HG02763 (cell line): ENCODE measurements around the gene CCNDBP1.
"Not testable (repeated sequence)": the region's sequence is repeated elsewhere in the genome, so short reads cannot be mapped to it uniquely, and the experiment has no call there.

ENCODE experiments used
- ATAC-seq: cut with Tn5 transposase; IDR thresholded peaks from one replicate; pipeline ENCODE4 v1.9.1; 2021; ENCODE audit warnings: mild to moderate bottlenecking, moderate library complexity; ENCODE audit not compliant: unreplicated experiment

The CCNDBP1 gene

GRCh38 chr15:43193710-43194109, 8.5 kb downstream of the CCNDBP1 start:
- no peak for ATAC-seq

GRCh38 chr15:43194795-43195194, 9.6 kb downstream of the CCNDBP1 start:
- no peak for ATAC-seq

DNA sequence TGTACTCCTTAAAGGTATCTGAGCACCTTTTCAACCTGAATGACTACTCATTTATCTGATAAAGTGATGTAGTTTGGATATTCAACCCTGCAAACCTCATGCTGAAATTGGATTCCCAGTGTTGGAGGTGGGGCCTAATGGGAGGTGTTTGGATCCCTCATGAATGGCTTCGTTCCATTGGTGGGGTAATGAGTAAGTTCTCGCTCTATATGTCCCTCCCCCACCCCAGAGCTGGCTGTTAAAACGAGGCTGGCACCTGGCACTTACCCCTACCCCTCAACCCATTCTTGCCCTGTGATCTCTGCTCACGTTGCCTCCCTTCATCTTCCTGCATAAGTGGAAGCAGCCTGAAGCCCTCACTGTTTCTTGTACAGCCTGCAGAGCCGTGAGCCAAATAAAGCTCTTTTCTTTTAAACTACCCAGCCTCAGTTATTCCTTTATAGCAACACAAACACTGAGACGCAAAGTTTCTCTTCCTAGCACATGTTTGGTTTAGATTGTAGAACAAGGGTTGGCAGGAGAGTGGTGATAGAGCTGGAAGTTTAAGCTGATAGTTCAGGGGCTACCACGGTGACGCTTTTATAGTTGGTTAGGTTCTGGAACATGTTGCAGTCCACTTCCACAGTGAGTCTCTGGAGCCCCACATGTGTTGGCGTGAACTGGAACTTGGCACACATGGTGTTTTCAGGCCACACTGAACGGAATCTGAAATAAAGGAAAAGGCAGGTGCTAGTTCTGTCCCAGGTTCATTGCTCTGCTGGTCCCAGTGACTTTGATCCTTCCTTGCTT, 11.8 kb downstream of the CCNDBP1 start:
- ATAC-seq = no peak

- ATAC-seq = not testable (repeated sequence)
Measured at GRCh38 chr15:43197773-43198172, 12.6 kb downstream of the CCNDBP1 start.

- not testable (repeated sequence) for ATAC-seq
Measured at GRCh38 chr15:43198556-43198955, 13.4 kb downstream of the CCNDBP1 start.

GRCh38 chr15:43198992-43199391, 13.8 kb downstream of the CCNDBP1 start:
- no peak for ATAC-seq

GRCh38 chr15:43199945-43200488, 14.8 kb downstream of the CCNDBP1 start:
- no peak for ATAC-seq

DNA sequence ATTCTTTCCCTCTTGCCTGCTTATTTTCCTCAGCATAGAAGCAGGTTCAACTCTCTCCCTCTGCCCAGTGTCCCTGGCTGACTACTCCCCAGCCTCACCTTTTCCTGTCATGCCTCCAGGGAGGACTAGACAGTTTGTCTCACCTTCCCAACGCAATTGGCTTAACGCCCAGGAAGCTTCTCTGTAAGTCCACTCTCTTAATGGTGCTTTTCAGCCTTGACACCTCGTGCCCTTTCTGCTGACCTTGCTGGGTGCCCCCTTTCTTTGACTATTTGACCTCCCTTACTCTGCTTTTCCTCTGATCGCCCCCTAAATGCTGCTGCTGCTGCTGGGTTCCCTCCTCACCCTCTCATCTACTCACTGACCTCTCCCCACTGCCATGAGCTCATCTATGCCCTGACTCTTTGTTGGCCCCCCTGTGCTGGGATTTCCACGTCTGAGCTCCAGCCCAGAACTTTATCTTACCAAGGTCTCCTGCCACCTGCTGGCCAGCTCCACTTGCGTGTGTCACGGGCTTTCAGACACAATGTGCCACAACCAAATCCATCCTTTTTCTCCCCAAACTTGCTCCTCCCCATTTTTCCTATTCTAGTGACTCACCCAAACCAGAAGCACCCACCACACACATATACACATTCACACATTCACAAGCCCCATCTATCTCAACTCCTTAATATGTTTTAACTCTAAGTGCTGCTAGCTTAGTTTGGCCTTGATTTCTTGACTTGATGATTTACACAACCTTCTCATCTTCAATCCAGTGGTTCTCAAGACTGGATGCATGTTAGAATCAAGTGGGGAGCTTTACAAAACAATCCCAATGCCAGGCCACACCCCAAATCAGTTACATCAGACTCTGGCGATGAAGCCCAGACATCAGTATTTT, 19.1 kb downstream of the CCNDBP1 start:
- no peak for ATAC-seq

DNA sequence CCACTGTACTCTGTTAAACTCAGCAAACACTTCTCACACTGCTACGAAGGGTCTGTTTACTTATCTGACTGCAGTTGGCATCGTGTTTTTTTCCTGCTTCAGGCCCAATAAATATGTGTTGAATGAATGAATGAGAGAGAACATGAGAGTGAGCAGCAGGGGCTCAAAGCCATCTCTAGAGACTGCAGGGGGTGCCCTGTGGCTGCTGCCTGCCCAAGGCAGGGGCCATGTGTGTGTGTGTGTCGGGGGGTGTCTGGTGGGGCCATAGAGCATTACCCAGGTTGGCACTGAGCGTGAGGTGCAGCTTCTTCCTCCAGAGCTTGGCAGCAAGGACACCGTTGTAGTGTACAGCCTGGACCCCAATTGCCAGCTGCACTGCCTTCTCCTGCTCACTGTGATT, 20.9 kb downstream of the CCNDBP1 start:
- no peak for ATAC-seq

DNA sequence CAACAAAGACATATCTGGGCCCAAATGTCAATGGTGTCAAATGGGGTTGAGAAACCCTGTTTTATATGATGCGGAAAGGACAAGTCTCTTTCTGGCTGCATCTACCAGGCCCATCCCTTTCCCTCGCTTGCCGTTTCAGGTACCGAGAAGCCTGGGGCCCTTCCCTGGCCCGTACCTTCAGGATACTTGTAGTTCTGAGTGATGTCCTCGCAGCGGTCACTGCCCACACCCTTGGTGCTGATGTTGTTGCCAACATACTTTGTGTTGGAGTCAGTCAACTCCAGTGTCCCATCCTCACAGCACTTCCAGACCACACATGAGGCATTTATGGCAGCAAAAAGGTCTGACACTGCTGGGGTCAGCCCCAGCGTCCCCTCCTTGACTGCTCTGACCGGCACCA, 21.8 kb downstream of the CCNDBP1 start:
- ATAC-seq = no peak

- no peak for ATAC-seq
Measured at GRCh38 chr15:43208052-43209002, 23.1 kb downstream of the CCNDBP1 start.

DNA sequence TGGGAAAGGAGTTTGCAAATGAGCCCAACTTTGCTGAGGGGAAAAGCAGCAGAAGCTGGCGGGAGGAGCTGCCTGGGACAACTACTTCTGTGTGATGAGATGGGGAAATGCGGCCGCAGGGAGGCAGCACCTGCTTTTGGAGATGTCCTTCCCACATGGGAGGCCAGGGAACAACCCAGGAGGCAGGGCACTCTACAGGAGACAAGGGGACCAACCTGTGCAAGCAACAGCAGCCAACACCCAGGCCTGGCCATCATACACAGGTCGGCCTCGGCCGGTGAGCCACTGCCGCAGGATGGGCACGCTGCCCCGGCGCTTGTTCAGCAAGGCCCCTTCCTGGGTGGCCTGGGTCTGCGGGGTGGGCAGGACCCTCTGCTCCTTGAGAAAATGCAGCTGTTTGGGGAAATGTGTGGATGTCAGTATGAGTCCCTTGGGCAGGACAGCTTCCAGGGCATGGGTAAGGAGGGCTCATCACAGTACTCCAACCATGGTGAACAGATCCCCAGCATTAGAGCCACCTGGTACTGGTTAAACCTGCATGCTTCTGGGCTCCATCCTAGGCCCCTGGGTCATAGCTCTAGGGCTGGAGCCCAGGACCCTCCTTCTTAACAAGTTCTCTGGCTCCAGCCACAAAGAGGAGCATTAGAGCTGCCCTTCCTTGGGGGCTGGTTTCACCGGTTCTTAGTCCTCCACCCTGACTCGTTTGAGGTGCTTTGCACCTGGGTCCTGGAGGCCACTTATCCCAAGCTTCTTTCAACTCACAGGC, 24.0 kb downstream of the CCNDBP1 start:
- ATAC-seq = no peak

DNA sequence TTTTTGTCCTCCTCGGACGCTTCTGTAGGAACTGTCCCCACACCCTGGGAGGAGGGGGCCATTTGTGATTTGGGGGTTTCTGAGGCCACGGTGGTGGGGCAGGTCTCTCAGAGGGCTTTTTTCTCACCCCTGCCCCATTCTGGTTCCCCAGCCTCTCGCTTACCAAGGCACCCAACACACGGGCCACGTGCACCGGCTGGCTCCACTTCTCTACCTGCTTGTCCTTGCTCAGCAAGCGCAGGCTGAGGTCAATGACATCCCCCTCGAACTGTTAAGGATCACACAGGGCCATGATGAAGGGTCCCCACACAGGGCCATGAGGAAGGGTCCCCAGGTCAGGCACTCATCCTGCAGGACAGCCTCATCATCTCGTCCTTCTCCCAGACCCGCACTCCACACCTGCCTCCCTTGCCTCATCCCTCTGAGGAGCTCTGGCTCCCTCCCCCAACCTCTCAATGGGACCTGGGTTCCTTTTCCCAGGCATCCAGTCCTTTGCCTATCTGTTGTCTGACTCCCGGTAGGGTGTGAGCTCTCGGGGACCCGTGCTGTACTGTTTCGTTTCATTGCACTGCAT, 25.1 kb downstream of the CCNDBP1 start:
- no peak for ATAC-seq

DNA sequence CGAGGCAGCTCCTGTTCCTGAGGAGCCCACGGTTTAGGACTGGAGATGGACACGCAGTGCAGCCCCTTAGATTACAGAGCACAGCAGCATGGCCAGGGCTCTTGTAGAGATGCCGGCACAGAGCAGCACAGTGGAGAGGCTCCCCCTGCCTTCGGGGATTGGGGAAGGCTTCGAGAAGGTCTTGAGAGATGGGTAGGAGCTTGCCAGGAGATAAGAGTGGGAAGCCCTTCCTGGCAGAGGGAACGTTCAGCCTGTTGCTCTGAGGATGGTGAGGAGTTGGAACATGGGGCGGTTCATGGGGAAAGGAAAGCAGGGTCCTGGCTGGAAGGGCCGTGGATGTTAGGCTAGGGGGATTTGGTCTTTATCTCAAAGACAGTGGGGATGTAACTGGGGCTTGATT, 25.6 kb downstream of the CCNDBP1 start:
- ATAC-seq = no peak

DNA sequence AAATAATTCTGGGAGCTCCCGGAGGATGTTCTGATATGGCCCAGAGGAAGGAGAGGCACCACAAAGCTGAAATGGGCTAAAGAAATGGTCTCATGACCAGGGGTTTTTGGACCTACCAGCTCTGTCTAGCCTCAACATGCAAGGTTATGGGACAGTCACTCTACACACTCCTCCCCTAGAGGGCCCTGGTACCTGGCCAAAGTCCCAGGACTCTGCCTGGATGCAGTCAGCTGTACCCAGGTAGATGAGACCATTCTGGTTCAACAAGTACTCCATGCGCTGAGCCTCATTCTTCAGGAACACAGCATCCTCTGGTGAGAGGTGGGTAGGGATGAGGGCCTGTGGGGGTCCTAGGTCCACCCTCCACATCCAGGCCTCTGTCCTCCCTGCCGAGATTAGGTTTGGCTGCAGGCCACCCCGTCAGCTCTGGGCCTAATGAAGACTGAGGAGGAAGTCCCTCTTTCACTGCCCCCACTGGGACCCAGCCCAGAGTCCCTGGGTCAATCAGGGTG, 26.1 kb downstream of the CCNDBP1 start:
- no peak for ATAC-seq

DNA sequence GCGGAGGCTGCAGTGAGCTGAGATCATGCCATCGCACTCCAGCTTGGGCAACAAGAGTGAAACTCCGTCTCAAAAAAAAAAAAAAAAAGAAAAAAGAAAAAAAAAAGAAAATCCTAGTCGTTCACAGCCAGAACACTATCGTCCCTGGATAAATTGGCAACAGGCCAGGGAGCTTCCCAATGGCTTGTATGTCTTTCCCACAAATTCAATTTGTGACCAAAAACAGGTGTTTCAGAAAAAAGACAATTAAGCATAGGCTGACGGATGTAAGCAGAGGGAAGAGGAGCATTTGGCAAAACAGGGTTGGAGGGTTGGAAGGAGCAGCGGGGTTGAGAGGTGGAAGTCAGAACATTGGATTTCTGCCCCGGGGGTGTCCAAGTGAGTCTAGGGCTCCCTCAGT, 27.1 kb downstream of the CCNDBP1 start:
- no peak for ATAC-seq

DNA sequence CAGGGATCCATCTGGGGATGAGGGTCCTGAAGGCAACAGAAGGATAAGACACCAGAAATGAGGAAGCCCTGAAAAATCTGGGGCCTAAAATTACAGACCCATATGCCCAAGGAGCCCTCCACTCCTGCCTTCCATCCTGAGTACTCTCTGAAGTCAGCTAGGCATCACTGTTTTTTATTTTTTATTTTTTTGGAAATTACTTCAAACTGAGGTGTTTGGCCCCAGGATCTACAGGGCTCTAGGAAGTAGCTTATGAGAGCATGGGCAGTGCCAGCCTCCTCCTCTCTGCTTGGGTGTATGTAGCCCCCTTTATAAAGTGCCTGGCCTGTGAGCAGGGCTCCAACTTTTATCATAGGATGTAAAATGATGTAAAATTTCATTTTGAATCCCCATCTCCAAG, 27.7 kb downstream of the CCNDBP1 start:
- no peak for ATAC-seq

DNA sequence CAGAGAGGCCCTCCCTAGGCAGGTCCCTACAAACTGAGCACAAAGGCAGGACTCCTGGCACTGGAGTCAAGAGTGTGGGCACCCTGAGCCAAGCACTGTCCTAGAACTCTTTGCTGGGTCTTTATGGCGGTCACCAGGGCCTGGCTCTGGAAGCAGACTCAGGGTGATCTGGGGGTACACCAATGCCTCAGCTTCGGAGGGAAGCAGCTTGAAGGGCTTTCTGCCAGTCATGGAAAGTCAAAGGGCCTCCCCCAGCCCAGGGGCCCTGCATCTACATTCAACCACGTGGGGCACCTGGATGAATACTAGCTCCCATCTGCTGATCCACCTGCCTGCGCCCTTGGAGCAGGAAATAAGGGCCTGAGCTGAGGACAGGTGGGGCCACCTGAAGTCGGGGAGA, 28.3 kb downstream of the CCNDBP1 start:
- no peak for ATAC-seq

GRCh38 chr15:43214169-43214568, 29.0 kb downstream of the CCNDBP1 start:
- ATAC-seq = no peak
